Adipose tissue (tissue), 3 donors: ENCODE results near the gene ASAP2. TPM values are rescaled to one million over a fixed set of nuclear protein-coding genes. Genes with fewer than 3 reads are reported as not detected.

Experiments used
- H3K27ac ChIP-seq: one replicate; pipeline ENCODE4 v1.5.1; 2013; ENCODE audit warnings: low read depth, low read length
- WGBS, 3 donors: extraction: QIAGEN DNeasy Blood & Tissue Kit; methylation state at CpG; one replicate each; pipeline ENCODE4 v1.1.7; 2013; 5-methylcytosine and 5-hydroxymethylcytosine counted together
- polyA plus RNA-seq, 3 donors: library from polyadenylated mRNA; stranded (reverse); fragments of 200-250 nt; gene quantifications; one replicate each; pipeline ENCODE4 v1.2.3, GENCODE V29; 2013
- donor health status: healthy with polysubstance abuse.
- donor health status: Bipolar disorder and iron deficiency.
- donor health status: healthy.

The ASAP2 gene
- polyA plus RNA-seq, 3 donors: 4.1 to 24.0 (median 12.5) TPM

DNA sequence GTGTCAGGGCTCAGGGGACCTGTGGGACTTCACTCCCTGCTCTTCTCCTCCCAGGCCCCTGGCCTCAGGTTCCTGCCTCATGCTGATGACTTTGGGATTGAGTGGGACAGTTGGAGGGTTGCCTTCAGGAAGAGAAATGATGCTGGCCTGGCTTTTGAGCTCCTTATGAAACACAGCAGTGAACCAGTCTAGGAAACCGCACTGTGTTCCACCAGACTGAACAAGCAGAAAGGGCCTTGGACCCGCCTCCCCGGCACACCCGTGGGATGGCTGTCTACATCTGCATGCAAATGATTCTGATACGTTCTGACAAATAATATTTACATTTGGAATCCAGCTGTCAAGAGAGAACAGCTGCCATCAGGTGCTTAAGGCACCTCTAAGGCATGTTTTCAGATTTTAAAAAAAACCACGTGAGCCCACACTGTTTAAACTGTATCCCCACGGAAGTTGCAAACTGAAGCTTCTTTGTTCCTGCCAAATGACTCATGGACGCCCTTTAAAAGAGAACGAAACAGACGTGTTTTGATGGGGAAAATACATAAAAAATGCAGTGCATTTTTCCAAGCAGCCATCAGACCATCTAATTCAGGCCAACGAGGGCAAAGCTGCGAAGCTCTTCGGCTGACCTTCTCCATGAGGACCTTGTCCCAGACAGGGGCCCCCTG lies 27.6 kb upstream of the ASAP2 start:
- WGBS, 3 donors: 49 to 63% (median 51%) methylated on average over 13 of the region's 13 CpGs
- peak overlapping the region; percentile 35 for H3K27ac ChIP-seq

DNA sequence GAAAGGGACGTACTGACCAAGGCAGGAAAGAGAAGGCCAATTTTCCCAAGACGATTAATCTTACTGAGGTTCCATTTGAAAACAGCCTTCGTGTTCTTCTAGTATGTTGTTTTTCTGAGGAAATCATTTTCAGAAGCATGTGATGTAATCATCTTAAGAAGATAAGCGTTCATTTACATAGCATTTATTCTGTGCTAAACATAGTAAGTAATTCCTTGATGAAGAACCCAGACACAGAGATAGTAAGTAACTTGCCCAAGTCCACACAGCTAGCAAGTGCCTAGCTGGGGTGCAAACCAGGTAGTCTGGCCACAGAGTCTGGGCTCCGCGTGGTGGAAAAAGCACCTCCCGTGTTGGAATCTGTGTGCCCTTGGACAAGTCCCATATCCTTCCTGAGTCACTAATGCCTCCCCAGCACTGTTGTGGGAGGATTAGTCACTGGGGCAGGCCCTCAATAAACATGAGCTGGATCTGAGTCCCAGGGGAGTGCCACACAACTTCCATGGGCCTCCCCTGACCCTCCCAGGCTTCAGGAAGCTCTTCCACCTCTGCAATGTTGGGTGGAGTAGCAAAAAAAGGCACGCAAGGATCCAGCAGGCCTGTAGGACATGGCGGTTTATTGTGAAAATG lies 26.9 kb upstream of the ASAP2 start:
- WGBS, 3 donors: 65 to 74% (median 68%) methylated on average over 9 of the region's 9 CpGs
- peak overlapping the region; percentile 15 for H3K27ac ChIP-seq

DNA sequence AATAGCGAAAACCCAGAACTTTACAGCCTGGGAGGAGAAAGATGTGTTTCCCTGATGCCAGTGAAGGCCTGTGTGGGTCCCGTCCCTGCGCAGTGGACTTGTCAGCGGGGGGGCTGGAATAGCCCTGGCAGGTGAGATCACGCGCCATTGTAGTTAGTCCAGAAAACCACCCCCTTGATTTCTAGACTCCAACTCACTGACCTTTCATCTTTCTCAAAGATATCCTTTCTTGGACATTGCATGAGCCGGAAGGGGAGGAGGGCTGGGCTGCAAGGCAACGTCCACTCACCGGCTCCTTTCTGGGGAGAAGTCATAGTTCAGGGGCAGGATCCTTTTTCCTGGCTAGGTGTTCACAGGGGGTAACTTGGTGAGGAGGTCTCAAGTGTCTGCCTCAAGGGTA lies 22.3 kb upstream of the ASAP2 start:
- WGBS, 3 donors: 84 to 95% (median 94%) methylated on average over 9 of the region's 9 CpGs
- H3K27ac ChIP-seq: no peak overlapping the region

DNA sequence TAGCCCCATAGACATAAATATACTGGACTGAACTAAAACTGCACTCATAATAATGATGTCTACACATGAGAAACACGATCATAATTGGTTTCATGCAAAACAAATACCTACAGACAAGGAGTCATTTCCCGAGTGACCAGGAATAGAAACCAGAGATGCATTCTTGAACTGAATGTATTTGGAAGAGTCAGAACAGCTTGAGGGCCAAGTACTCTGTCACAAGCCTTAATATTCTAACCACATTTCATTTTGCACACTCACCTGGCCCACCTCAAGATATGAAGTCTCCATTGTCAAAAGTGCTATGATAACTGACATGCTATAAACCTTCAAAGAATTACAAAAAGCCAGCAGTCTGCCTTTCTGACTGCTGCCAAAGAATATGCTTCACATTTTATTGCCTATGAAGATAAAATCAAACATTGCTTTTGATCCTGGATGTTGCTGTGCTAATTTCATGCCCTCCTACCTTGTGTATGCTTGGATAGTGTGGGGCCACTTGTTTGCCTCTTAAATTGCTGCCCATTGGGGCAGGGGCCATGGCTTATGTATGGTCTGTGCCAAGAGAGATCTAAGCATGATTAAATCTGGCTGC lies 18.9 kb upstream of the ASAP2 start:
- H3K27ac ChIP-seq: no peak overlapping the region
- 66 to 84% (median 69%) methylated on average over 2 of the region's 2 CpGs for WGBS, 3 donors

DNA sequence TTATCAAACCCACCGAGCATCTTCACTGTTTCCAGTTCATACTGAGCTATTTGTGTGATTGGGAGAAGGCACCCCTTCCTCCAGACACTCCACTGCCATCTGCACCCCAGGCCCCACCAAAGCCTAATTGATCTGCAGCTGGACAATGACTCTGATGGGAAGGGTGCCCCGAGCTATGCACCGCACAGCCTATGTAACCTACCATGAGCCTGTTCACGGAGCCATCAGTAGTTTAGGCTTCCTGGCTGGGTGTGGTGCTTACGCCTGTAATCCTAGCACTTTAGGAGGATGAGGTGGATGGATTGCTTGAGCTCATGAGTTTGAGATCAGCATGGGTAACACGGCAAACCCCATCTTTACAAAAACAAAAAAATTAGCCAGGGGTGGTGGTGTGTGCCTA lies 17.8 kb upstream of the ASAP2 start:
- H3K27ac ChIP-seq: no peak overlapping the region
- 84 to 96% (median 91%) methylated on average over 6 of the region's 6 CpGs for WGBS, 3 donors

DNA sequence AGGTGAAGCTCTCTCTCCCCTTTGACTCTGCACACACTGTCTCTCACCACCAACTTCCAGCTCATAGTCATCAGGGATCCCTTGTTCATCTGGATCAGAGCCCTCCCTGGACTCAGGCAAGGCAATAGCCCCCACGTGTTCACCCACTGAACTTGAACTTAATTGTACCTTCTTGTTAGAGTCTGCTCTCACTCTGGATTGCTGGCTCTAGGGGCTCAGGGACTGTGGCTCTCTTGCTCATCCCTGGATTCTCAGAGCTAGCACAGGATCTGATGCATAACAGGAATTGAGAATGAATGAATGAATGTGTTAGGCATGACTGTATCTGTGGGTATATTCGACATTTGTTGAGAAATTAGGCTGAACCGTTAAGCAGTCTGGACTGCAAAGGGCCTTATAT lies 16.7 kb upstream of the ASAP2 start:
- no peak overlapping the region for H3K27ac ChIP-seq
- WGBS, 3 donors: 74 to 83% (median 78%) methylated on average over 3 of the region's 3 CpGs

DNA sequence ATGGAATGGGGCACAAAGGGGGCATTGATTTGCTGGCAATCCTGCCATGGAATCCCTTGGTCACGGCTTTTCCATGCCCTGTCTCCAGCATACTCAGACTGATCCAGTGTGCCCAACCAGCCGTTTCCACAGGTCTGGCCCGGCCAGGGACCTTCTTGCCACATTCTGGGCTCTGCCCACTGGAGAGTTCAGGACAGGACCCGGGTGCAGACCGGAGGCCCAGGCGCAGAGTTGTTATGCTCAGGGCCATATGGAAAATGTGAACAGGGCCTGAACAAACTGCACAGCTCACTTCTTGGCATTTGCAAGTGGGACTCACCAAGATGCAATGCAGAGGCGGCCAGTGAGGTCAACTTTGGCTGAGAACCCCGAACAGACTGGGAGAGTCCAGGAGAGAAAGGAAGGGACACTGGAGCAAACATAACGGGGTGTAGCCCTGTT lies 15.6 kb upstream of the ASAP2 start:
- H3K27ac ChIP-seq: peak overlapping the region; percentile 77
- WGBS, 3 donors: 28 to 38% (median 28%) methylated on average over 9 of the region's 9 CpGs

DNA sequence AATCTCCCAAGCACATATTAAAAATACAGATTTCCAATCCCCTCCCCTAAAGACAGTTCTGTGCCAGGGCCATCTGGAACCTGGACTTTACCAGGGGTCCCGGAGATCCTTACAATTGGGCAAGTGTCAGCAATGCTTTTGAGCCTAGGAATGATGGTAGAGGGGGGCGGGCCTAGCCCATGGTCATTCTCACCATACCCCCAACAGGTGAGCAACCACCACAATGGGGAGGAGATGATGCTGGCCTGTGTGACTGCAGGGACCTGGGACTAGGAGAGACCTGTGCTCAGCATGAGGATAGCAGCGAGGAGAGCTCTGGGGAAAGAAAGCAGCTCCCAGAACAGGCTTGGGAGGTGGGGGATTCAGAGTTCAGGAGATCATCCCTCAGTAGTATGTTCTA lies 13.9 kb upstream of the ASAP2 start:
- 94 to 98% (median 97%) methylated on average over 3 of the region's 3 CpGs for WGBS, 3 donors
- no peak overlapping the region for H3K27ac ChIP-seq

DNA sequence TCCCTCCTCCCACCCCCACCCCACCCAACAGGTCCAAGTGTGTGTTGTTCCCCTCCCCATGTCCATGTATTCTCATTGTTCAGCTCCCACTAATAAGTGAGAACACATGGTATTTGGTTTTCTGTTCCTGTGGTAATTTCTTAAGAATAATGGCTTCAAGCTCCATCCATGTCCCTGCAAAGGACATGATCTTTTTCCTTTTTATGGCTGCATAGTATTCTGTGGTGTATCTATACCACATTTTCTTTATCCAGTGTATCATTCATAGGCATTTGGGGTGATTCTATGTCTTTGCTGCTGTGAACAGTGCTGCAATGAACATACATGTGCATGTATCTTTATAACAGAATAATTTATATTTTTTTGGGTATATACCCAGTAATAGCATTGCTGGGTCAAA lies 12.3 kb upstream of the ASAP2 start:
- no peak overlapping the region for H3K27ac ChIP-seq

DNA sequence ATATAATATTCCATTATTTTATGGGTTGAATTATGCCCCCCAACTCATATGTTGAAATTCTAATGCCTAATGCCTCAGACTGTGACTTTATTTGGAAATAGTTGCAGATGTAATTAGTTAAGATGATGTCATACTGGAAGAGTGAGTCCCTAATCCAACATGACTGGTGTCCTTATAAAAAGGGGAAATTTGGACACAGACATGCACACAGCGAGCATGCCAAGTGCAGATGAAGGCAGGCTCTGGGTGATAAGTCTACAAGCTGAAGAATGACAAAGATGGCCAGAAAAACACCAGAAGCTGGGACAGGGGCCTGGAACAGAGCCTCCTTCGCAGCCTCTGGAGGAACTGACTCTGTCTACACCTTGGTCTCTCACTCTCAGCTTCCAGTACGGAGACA lies 10.0 kb upstream of the ASAP2 start:
- no peak overlapping the region for H3K27ac ChIP-seq
- 71 to 88% (median 78%) methylated on average over 3 of the region's 3 CpGs for WGBS, 3 donors

DNA sequence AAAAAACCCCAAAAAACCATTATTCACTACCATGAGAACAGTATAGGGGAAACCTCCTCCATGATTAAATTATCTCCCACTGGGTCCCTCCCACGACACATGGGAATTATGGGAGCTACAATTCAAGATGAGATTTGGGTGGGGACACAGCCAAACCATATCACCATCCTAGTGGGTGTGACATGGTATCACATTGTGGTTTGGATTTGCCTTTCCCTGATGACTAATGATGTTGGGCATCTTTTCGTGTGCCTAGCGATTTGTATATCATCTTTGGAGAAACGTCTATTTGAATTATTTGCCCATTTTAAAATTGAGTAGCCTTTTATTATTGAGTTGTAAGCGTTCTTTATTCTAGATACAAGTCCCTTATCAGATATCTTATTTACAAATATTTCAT lies 8.7 kb upstream of the ASAP2 start:
- 85 to 92% (median 88%) methylated on average over 5 of the region's 5 CpGs for WGBS, 3 donors
- no peak overlapping the region for H3K27ac ChIP-seq

DNA sequence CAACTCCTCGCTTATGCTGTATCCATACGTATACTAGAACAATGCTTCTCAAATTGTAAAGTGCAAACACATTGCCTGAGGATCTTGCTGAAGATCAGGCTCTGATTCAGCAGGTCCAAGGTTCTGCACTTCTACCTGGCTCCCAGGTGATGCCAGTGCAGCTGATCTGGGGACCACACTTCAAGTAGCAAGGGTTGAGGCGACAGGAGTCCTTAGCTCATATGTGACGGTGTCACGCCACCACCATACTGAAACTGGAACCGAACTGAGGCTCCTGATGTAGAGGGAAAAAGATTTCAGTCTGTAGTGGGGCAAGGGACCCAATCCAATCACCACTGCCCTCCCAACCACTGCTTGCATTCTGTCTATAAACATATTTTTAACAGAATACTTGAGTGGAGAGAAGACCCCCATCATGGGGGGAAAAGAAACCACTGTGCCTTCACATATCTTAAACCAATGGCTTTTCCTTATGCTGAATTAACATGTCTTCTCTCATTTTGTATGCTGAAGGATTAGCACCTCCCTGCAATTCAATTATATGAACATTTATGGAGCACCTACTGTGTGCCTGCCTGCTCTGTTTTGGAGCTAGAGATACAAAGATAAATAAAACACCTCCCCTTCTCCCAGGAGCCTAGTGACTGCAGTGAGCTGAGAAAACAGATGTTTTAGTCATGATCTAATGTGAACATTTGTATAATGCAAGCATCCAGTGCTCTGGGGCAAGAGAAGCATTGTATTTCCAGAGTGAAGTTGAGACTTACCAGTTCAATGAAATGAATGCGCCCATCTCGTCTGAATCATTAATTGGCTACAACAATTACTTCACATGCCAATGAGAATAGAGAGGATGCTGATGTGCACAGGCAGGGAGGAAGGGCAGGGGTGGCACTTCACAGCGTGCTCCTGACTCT lies 6.6 kb upstream of the ASAP2 start:
- 84 to 86% (median 84%) methylated on average over 9 of the region's 9 CpGs for WGBS, 3 donors

DNA sequence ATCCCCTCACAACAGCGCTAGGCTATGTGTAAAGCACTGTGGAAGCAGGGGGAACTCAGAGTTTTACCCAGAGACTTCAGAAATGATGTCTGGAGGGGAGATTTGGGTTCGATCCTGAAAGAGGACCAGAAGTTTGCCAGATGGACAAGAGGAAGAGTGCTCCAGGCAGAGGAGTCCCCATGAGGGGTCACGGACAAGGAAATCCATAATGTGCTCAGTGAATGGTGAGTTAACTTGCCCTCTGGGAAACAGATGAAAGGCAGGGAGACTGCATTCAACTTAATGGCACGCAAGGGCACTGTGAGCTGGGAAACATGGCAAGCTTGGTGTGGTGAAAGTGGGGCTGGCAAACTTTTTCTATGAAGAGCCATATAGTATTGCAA lies 6.0 kb upstream of the ASAP2 start:
- H3K27ac ChIP-seq: no peak overlapping the region
- 89 to 90% (median 90%) methylated on average over 4 of the region's 4 CpGs for WGBS, 3 donors

More for the DNA sequence above, 6.6 kb upstream of the ASAP2 start:
- no peak overlapping the region for H3K27ac ChIP-seq

DNA sequence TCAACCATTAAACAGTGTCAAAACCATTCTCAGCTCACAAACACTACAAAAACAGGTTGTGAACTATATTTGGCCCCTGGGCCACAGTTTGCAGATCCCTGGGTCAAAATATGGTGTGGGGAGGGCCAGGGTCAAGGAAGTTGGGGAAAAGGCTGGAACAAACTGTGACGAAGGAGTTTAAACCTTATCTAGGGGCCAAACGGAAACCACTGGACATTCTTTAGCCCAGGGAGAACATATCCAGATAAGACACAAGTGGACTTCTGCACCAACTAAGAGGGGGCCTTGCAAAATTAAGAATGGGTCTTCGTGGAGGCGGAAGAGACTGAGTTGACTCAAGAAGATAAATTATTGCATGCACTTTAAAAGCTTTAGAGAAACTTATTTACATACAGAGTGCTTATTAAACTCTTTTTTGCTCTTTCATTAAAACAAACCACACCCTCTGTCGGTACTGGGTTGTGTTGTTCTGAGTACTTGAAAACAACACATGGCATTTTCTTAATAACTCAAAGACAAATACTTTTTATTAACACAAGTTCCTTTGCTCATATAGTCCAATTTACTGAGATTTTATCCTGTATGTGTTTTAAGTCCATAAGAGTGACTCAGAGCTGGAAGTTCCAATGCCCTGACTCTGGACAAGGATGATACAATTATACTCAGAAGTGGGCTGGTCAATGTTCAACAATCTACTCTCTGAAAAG lies 5.3 kb upstream of the ASAP2 start:
- H3K27ac ChIP-seq: no peak overlapping the region
- 83 to 86% (median 85%) methylated on average over 5 of the region's 5 CpGs for WGBS, 3 donors

DNA sequence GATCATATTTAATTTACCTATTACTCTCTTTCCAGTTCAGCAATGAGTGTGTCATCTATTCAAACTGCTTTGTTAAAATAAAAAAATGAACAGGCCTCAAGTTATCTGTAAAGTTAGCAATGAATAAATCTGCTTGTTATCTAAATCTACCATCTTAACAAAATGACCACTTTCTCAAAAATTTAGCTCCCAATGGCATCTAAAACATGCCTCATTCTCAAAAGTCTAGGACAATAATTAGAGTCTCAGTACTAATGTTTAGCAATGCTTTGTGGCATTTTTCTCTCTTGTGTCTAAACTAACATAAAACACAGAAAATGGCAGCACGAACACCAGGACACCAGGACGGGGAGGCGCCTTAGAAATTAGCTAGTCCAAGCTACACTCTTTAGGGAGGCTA lies 3.6 kb upstream of the ASAP2 start:
- WGBS, 3 donors: 98 to 100% (median 99%) methylated on average over 3 of the region's 3 CpGs

DNA sequence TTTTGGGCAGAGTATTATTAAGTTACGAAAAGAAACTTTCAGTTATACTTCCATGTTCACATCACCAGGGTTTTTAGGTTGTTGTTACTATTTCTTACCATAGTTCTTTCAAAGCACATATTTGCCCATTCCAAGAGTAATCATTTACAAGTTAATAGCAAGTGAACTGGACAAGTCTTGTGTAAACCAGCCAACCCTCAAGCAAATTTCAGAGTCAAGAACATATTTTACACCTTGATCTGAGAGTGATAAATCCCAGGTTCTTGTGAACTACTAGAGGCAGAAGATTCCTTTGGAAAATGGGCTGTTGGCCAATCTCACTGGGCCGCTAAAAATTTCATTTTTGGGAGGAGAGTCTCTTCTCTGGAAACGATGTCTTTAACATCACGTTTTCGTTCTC lies 2.7 kb upstream of the ASAP2 start:
- no peak overlapping the region for H3K27ac ChIP-seq
- WGBS, 3 donors: 77 to 85% (median 80%) methylated on average over 5 of the region's 5 CpGs

More for the DNA sequence above, 3.6 kb upstream of the ASAP2 start:
- H3K27ac ChIP-seq: no peak overlapping the region

DNA sequence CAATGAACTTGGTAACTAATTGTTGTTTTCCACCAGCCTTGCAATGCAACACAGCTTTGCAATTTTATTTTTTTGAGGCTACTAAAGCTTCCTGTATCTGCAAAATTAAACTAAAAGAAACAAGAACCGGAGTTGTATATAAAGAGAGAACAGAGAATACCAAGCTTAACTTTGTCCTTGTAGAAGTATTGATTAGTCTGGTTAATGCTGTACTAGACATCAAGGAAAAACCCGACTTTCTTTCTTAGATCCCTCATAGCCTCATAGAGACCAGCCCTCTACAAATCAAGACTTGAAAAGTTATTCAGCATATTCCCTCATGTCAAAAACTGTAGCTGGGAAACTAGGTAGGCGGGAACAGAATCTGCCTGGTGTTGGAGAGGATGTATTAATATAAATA lies 1.7 kb upstream of the ASAP2 start:
- 33 to 97% (median 95%) methylated on average over 3 of the region's 3 CpGs for WGBS, 3 donors
- no peak overlapping the region for H3K27ac ChIP-seq

DNA sequence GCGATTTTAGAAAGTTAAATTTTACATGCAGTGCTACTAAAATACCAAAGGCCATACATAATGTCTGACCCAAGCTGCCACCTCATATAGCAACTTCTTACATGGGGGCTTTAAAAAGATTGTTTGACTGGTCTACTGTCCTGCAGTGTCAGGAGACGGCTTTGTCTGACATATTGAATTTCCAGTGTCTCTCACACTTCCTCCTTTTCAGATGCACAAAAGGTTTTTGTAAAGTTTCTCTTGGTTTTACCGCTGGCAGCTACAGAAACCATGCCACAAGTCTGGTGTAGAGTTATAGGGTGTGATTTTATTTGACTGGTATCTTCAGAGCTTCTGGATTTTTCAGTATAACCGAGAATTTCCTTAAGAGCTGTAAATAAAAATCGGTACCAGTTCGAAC lies 1.1 kb upstream of the ASAP2 start:
- H3K27ac ChIP-seq: no peak overlapping the region
- 26 to 59% (median 59%) methylated on average over 6 of the region's 6 CpGs for WGBS, 3 donors
